ENCODE measurements around the gene RPS3.
"Not testable (repeated sequence)": the region's sequence is repeated elsewhere in the genome, so short reads cannot be mapped to it uniquely, and the experiment has no call there.

The RPS3 gene

GRCh38 chr11:75399344-75400145, at the start of gene RPS3:
Gene RPS3 (plus strand): TSS chr11:75399518. CDS start chr11:75399548, 30 bp downstream.
- DNase-seq: peak; percentile 91

GRCh38 chr11:75349521-75350116, 49.7 kb upstream of the RPS3 start:
- no peak for DNase-seq

- DNase-seq: no peak
These were observed 49.1 kb upstream of the RPS3 start for GRCh38 chr11:75350122-75350742.

- no peak for DNase-seq
These were observed 48.4 kb upstream of the RPS3 start for GRCh38 chr11:75350743-75351540.

GRCh38 chr11:75351541-75351790, 47.9 kb upstream of the RPS3 start, which contains the start of gene ARRB1:
Gene ARRB1 (minus strand): TSS chr11:75351661. CDS start chr11:75351607, 54 bp downstream.
- DNase-seq: no peak

- no peak for DNase-seq
These were observed 47.3 kb upstream of the RPS3 start for GRCh38 chr11:75351791-75352587.

- peak; percentile 88 for DNase-seq
These were observed 46.6 kb upstream of the RPS3 start for GRCh38 chr11:75352588-75353206.

- no peak for DNase-seq
These were observed 44.3 kb upstream of the RPS3 start for GRCh38 chr11:75355051-75355450.

- no peak for DNase-seq
These were observed 42.7 kb upstream of the RPS3 start for GRCh38 chr11:75356613-75357012.

GRCh38 chr11:75362285-75362684, 37.0 kb upstream of the RPS3 start:
- not testable (repeated sequence) for DNase-seq

GRCh38 chr11:75365711-75366181, 33.6 kb upstream of the RPS3 start:
- no peak for DNase-seq

- DNase-seq: not testable (repeated sequence)
These were observed 32.5 kb upstream of the RPS3 start for GRCh38 chr11:75366826-75367225.

GRCh38 chr11:75369560-75370255, 29.6 kb upstream of the RPS3 start:
- DNase-seq: no peak

GRCh38 chr11:75371949-75372876, 27.1 kb upstream of the RPS3 start:
- DNase-seq: peak; percentile 58

- no peak for DNase-seq
These were observed 26.1 kb upstream of the RPS3 start for GRCh38 chr11:75373201-75373600.

- DNase-seq: no peak
These were observed 24.7 kb upstream of the RPS3 start for GRCh38 chr11:75374646-75375045.

GRCh38 chr11:75375626-75376025, 23.7 kb upstream of the RPS3 start:
- DNase-seq: no peak

- no peak for DNase-seq
These were observed 23.1 kb upstream of the RPS3 start for GRCh38 chr11:75376175-75376574.

- DNase-seq: not testable (repeated sequence)
These were observed 20.5 kb upstream of the RPS3 start for GRCh38 chr11:75378776-75379175.

- DNase-seq: no peak
These were observed 19.1 kb upstream of the RPS3 start for GRCh38 chr11:75380245-75380644.

All from COR-L47 (cell line).